NCI-H2196 treated with DMSO at 0.1 percent for 48 hours (cell line): ENCODE measurements around the gene AEN.
"Not testable (repeated sequence)": the region's sequence is repeated elsewhere in the genome, so short reads cannot be mapped to it uniquely, and the experiment has no call there.

Experiments used
- DNase-seq: peaks from one replicate; lab custom pipeline; 2025; ENCODE audit not compliant: unreplicated experiment; lab: John Stamatoyannopoulos, UW

Gene AEN

GRCh38 chr15:88630798-88631463 lies 9.8 kb downstream of the AEN start:
- DNase-seq: no peak

- no peak for DNase-seq
These were observed 10.4 kb downstream of the AEN start for GRCh38 chr15:88631464-88632028.

GRCh38 chr15:88632797-88633196 lies 11.7 kb downstream of the AEN start:
- DNase-seq: not testable (repeated sequence)

GRCh38 chr15:88634449-88634848 lies 13.3 kb downstream of the AEN start:
- DNase-seq: no peak

- no peak for DNase-seq
These were observed 14.2 kb downstream of the AEN start for GRCh38 chr15:88635318-88635717.

GRCh38 chr15:88636050-88636449 lies 14.9 kb downstream of the AEN start:
- no peak for DNase-seq

GRCh38 chr15:88636654-88637053 lies 15.5 kb downstream of the AEN start:
- DNase-seq: no peak

- DNase-seq: no peak
These were observed 16.3 kb downstream of the AEN start for GRCh38 chr15:88637436-88637835.

GRCh38 chr15:88637841-88638625 lies 16.9 kb downstream of the AEN start:
- DNase-seq: no peak

GRCh38 chr15:88638626-88639372 lies 17.7 kb downstream of the AEN start, which contains the start of gene ISG20:
TSS of gene ISG20 (plus strand) at chr15:88639016. CDS start at chr15:88639367, 351 bp downstream.
- peak; percentile 80 for DNase-seq

- DNase-seq: no peak
These were observed 20.9 kb downstream of the AEN start for GRCh38 chr15:88641959-88642452.

GRCh38 chr15:88642514-88642913 lies 21.4 kb downstream of the AEN start:
- DNase-seq: not testable (repeated sequence)

- DNase-seq: no peak
These were observed 23.6 kb downstream of the AEN start for GRCh38 chr15:88644741-88645140.

GRCh38 chr15:88645171-88646087 lies 24.3 kb downstream of the AEN start:
- DNase-seq: no peak

- no peak for DNase-seq
These were observed 24.9 kb downstream of the AEN start for GRCh38 chr15:88646088-88646405.

- DNase-seq: no peak
These were observed 25.8 kb downstream of the AEN start for GRCh38 chr15:88646951-88647350.

- no peak for DNase-seq
These were observed 26.4 kb downstream of the AEN start for GRCh38 chr15:88647351-88648105.

- DNase-seq: no peak
These were observed 27.4 kb downstream of the AEN start for GRCh38 chr15:88648357-88649214.

GRCh38 chr15:88649286-88649733 lies 28.2 kb downstream of the AEN start:
- DNase-seq: no peak
